IPS DF 19.7 (cell line): Measurements from ENCODE around the gene SRPK3.

ENCODE experiments used
- DNase-seq: peaks from one replicate; pipeline ENCODE4 v3.0.0-alpha.2; 2013; ENCODE audit warnings: low read depth, low spot score

Gene SRPK3

DNA sequence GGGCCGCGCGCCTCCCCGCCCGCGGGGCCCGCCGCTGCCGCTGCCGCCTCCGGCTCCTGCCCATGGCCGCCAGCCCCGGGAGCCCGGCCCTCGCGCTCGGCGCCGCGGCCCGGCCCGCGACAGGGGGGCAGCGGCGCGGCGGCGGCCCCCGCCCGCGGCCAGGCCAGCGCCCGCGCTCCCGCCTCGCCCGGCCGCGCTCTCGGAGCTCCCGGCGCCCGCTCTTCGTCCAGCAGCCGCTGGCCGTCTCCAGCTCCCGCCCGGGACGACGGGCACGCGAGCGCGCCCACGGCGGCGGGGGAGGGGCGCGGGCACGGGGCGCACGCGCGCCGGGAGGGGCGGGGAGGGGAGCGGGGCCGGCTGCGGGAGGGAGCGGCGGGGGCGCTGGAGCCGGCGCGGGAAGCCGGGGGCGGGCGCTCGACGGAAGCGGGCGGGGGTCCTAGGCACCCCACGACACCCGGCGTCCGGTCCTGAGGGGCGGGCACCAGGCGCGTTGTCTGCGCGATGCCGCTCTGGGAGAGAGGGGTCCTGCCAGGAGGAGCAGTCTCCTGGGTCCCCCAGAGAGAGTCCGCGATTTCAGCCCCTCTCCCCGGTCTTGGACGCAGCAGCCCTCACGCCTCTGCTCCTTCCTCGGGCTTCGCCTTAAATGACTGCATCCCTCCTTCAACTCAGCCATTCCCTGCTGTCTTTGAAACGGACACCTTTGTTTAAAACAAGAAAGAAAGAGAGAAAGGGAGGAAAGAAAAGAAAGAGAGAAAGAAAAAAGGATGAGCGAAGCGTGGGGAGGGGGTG, 50.0 kb downstream of the SRPK3 start:
- no peak for DNase-seq

DNA sequence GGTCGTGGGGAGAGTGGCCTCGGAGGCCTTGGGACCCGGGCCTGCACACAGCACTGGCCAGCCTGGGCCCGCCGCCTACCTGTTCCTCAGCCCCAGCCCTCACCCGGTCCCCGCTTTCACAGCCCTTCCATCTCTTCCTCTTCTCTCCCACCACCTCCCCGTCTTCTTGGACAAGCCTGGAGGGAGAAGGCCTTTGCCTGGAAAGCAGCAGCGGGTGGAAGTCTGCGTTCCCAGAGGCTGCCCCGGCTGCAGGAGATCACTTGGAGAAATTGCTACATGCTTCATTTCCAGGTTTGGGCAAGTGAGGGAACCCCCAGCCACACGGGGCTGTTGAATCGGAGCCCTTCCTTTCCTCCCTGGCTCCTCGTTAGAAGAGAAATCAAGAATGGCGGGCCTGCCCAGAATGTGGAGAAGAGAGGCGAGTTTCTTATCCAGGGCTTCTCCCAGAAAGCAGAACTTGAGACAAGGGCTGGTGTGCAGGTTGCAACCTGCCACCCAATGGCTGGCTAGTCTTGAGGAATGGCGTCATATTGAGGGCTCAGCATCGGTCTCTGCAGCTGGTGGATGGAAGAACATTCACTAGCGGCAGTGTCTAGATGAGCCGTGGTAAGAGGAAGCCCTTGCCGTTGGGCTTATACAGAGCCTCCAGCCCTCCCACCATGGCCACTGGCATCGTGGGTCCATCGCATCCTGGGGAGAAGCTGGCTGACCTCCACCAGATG, 50.7 kb downstream of the SRPK3 start:
- DNase-seq, result no peak

DNA sequence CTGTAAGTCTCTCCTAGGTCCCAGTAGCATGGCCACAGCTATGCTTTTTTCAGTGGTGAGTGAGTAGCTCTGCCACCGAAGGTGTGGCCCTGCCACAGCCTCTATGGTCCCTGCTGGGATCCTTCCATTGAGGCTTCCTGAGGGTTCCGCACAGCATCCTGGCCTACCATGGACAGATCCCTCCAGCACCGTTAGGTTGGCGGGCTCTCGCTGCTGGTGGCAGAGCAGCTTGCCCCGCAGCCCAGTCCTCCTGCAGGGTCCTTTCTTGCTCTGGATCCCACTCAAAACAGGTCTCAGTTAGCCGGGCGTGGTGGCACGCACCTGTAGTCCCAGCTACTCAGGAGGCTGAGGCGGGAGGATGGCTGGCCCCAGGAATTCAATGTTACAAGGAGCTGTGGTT, 51.9 kb downstream of the SRPK3 start:
- no peak for DNase-seq
